Fibroblast of lung (primary cell): ENCODE measurements around the gene SPAG5.

Experiments used
- CTCF ChIP-seq, 2 donors: IDR thresholded peaks in 1 of 2; conservative IDR thresholded peaks in 1 of 2; 1 replicate in 1 of 2; 2 replicates in 1 of 2; pipeline ENCODE4 v1.5.1; 2011 to 2012; ENCODE audit warnings: low read length in 2 of 2, control low read depth in 1 of 2, inconsistent platforms in 1 of 2, low read depth in 1 of 2, mild to moderate bottlenecking in 1 of 2
- EZH2 ChIP-seq: IDR thresholded peaks from 2 replicates; pipeline ENCODE4 v1.5.1; 2012; ENCODE audit warnings: low read length, control low read depth, mild to moderate bottlenecking; ENCODE audit errors: missing control alignments

- no peak for TF ChIP-seq CTCF (conservative IDR thresholded peaks at IDR 0.05 in 1 of 2, IDR thresholded peaks at IDR 0.05 in 1 of 2; ENCODE audit: low read depth in 1 of 2, low read length in 2 of 2)
- no peak for TF ChIP-seq EZH2
Observed at GRCh38 chr17:28541439-28541838, 57.4 kb downstream of the SPAG5 start.
